Subcutaneous adipose tissue (tissue), 4 donors: ENCODE results near the gene SUCLG1. TPM values are rescaled to one million over a fixed set of nuclear protein-coding genes. Genes with fewer than 3 reads are reported as not detected.

Experiments
- CTCF ChIP-seq: fragments of 450-650 bp; IDR thresholded peaks from one replicate; pipeline ENCODE4 v1.5.1; 2016; ENCODE audit warnings: low read depth, mild to moderate bottlenecking, control low read depth, antibody characterized with exemption, moderate library complexity
- total RNA-seq, 4 donors: library from RNA; depleted of rRNA; stranded (reverse); fragments of >200 nt; gene quantifications; one replicate each; pipeline ENCODE4 v1.1.0, GENCODE V29; 2016

The SUCLG1 gene
- total RNA-seq, 4 donors from 2014 or later: 83.8 to 284 (median 129) TPM

- no peak for TF ChIP-seq CTCF
Observed at GRCh38 chr2:84441036-84441435, 18.0 kb downstream of the SUCLG1 start.

- TF ChIP-seq CTCF: no peak
Observed at GRCh38 chr2:84435345-84436025, 23.6 kb downstream of the SUCLG1 start.

- no peak for TF ChIP-seq CTCF
Observed at GRCh38 chr2:84429328-84429727, 29.8 kb downstream of the SUCLG1 start.

- TF ChIP-seq CTCF: no peak
Observed at GRCh38 chr2:84427235-84428138, 31.6 kb downstream of the SUCLG1 start.

GRCh38 chr2:84425310-84425709 is 33.8 kb downstream of the SUCLG1 start:
- no peak for TF ChIP-seq CTCF

GRCh38 chr2:84424152-84424551 is 34.9 kb downstream of the SUCLG1 start:
- TF ChIP-seq CTCF: no peak

GRCh38 chr2:84421791-84422190 is 37.3 kb downstream of the SUCLG1 start:
- no peak for TF ChIP-seq CTCF
